GM18520 (cell line): Measurements from ENCODE around the gene GOLGA2.

Experiments used
- ATAC-seq: cut with Tn5 transposase; IDR thresholded peaks from one replicate; pipeline ENCODE4 v1.9.1; 2021; ENCODE audit not compliant: unreplicated experiment

Gene GOLGA2

GRCh38 chr9:128214571-128215490 is 61.0 kb downstream of the GOLGA2 start:
- ATAC-seq = no peak

GRCh38 chr9:128213746-128214497 is 61.9 kb downstream of the GOLGA2 start:
- no peak for ATAC-seq

GRCh38 chr9:128211981-128212281 is 63.9 kb downstream of the GOLGA2 start:
- ATAC-seq = no peak

GRCh38 chr9:128211186-128211980 is 64.4 kb downstream of the GOLGA2 start:
- ATAC-seq = no peak

- ATAC-seq = no peak
Measured at GRCh38 chr9:128208946-128209669, 66.7 kb downstream of the GOLGA2 start.

GRCh38 chr9:128208386-128208785 is 67.4 kb downstream of the GOLGA2 start:
- ATAC-seq = no peak

- no peak for ATAC-seq
Measured at GRCh38 chr9:128206916-128207910, 68.6 kb downstream of the GOLGA2 start.

GRCh38 chr9:128206484-128206883 is 69.3 kb downstream of the GOLGA2 start:
- no peak for ATAC-seq
